NCI-H748 treated with DMSO at 0.1 percent for 48 hours (cell line): ENCODE measurements around the gene STARD3.

Experiments used
- DNase-seq: peaks from one replicate; lab custom pipeline; 2025; lab: John Stamatoyannopoulos, UW

Gene STARD3

DNA sequence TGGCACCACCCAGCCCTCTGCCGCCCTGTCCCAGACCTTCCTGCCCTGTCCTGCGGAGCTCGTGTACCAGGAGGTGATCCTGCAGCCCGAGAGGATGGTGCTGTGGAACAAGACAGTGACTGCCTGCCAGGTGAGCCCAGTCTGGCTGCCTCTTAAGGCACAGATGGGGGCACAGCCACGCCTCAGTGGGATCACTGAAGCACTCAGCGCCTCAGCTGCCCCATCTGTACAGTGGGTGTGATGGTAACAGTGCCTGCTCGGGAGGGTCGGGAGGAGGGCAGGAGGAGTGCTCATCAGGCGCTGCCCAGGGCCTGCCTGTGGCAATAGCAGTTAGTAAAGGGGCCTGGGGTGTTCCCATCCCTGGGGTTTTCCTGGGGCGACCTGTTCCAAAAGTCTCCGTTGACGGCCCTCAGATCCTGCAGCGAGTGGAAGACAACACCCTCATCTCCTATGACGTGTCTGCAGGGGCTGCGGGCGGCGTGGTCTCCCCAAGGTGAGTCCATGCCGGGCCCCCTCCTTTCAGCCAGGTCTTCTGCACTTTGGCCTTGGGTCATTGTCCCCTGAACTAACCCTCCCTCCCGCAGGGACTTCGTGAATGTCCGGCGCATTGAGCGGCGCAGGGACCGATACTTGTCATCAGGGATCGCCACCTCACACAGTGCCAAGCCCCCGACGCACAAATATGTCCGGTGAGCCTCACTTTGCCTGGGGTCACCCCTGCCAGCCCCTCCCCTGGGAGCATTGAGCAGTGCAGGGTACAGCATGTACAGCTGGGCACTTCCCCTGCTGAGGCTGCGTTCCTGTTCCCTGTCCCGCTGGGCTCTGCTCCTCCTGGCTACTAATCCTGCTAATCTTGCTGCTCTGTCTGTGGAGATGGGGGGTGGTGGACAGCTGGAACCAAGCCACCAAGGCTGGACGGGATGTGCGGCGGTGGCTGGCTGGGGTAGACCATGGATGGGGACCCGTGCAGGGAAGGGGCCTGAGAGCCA, 23.7 kb downstream of the STARD3 start:
- no peak for DNase-seq

DNA sequence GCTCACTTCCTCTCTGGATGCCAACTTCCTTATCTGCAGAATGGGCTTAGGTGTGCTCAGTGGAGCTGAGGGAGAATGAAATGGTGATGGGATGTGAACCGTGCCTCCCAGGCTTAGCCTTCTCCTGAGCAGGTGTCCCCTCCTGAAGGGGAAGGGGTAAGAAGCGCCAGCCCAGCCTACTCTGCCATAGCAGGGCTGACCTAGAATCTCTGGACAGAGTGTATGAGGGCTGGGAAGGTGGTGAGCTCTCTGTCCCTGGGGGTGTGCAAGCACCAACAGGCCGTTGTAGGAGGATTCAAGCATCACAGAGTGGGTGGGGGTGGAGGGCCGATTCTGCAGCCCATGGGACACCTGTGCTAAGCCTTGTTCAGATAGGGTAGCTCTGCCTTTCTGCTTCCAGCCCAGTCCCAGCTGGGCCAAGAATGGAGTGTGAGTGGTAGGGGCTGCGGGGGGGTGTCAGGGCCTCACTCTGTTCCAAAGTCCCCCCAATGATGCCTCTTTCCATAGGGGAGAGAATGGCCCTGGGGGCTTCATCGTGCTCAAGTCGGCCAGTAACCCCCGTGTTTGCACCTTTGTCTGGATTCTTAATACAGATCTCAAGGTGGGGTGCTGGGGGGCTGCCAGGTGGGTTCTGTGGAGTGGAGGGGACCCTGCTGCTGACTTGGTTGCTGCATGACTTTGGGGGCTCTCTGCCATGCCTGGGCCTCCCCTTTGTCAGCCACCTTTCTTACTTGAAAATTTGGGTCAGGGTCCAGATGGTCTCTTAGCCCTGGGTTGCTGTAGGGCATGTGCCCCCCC, 25.0 kb downstream of the STARD3 start:
- DNase-seq, result no peak

DNA sequence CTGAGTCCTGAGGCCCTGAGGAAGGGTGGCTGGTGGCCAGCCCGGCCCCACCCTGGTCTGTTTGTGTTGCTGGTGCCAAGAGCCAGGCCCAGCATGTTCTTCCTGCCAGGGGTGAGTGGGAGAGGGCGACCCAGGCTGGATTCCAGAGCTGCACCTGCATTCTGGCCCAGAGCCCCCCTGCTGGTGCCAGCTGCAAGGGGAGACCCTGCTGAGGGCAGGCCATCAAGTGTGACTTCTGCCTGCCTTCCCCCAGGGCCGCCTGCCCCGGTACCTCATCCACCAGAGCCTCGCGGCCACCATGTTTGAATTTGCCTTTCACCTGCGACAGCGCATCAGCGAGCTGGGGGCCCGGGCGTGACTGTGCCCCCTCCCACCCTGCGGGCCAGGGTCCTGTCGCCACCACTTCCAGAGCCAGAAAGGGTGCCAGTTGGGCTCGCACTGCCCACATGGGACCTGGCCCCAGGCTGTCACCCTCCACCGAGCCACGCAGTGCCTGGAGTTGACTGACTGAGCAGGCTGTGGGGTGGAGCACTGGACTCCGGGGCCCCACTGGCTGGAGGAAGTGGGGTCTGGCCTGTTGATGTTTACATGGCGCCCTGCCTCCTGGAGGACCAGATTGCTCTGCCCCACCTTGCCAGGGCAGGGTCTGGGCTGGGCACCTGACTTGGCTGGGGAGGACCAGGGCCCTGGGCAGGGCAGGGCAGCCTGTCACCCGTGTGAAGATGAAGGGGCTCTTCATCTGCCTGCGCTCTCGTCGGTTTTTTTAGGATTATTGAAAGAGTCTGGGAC, 25.8 kb downstream of the STARD3 start:
- no peak for DNase-seq

GRCh38 chr17:39663340-39663687, 26.4 kb downstream of the STARD3 start:
- DNase-seq, result no peak

- no peak for DNase-seq
Measured at GRCh38 chr17:39663688-39664580, 27.0 kb downstream of the STARD3 start.

- DNase-seq, result no peak
Measured at GRCh38 chr17:39664581-39665561, 27.9 kb downstream of the STARD3 start, which contains the start of gene TCAP. TSS of gene TCAP (plus strand) at chr17:39665349. CDS start at chr17:39665360, 11 bp downstream.

DNA sequence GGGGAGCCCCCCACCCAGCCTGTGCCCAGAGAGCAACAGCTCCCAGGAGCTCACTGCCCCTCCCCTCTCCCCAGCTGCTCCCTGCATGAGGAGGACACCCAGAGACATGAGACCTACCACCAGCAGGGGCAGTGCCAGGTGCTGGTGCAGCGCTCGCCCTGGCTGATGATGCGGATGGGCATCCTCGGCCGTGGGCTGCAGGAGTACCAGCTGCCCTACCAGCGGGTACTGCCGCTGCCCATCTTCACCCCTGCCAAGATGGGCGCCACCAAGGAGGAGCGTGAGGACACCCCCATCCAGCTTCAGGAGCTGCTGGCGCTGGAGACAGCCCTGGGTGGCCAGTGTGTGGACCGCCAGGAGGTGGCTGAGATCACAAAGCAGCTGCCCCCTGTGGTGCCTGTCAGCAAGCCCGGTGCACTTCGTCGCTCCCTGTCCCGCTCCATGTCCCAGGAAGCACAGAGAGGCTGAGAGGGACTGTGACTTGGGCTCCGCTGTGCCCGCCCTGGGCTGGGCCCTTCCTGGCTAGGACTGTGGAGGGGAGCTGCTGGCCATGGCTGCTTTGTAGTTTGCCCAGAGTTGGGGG, 28.8 kb downstream of the STARD3 start:
- DNase-seq, result no peak

DNA sequence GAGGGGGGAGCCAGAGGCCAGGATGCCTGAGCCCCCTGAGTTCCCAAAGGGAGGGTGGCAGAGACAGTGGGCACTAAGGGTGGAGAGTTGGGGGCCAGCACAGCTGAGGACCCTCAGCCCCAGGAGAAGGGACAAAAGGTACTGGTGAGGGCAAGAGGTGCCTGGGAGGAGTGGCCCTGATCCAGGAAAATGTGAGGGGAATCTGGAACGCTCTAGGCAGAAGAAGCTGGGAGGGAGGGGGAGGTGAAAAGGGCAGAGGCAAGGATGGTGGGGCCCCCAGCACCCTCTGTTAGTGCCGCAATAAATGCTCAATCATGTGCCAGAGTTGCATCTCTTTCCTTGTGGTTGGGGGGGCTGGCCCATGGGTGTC, 29.3 kb downstream of the STARD3 start:
- no peak for DNase-seq

GRCh38 chr17:39666601-39667261, 29.8 kb downstream of the STARD3 start:
- no peak for DNase-seq

- no peak for DNase-seq
Measured at GRCh38 chr17:39667262-39667944, 30.5 kb downstream of the STARD3 start.

DNA sequence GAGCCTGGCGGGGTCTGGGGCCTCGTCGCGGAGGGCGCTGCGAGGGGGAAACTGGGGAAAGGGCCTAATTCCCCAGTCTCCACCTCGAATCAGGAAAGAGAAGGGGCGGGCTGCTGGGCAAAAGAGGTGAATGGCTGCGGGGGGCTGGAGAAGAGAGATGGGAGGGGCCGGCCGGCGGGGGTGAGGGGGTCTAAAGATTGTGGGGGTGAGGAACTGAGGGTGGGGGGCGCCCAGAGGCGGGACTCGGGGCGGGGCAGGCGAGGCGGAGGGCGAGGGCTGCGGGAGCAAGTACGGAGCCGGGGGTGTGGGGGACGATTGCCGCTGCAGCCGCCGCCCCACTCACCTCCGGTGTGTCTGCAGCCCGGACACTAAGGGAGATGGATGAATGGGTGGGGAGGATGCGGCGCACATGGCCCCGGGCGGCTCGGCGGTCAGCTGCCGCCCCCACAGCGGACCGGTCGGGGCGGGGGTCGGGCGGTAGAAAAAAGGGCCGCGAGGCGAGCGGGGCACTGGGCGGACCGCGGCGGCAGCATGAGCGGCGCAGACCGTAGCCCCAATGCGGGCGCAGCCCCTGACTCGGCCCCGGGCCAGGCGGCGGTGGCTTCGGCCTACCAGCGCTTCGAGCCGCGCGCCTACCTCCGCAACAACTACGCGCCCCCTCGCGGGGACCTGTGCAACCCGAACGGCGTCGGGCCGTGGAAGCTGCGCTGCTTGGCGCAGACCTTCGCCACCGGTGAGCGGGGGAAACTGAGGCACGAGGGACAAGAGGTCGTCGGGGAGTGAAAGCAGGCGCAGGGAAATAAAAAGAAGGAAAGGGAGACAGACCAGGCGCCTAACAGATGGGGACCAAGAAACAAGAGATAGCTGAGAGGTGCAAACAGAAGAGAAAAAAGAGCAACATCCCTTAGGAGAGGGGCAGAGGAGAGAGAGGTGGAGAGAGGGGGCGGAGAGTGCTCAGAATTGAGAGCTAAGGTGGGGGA, 31.3 kb downstream of the STARD3 start, which contains the start of gene PNMT:
PNMT (plus strand) TSS at position 509 of the 980 bp plus-strand sequence; CDS start at position 532, 23 bp downstream.
- peak; percentile 26 for DNase-seq

- DNase-seq, result no peak
Measured at GRCh38 chr17:39669897-39670735, 33.2 kb downstream of the STARD3 start.

GRCh38 chr17:39670746-39671145, 33.8 kb downstream of the STARD3 start:
- no peak for DNase-seq

GRCh38 chr17:39671651-39672521, 34.9 kb downstream of the STARD3 start:
- no peak for DNase-seq
